Endometrium (tissue), 2 donors: ENCODE results near the gene PRKCE.
"Not testable (repeated sequence)": the region's sequence is repeated elsewhere in the genome, so short reads cannot be mapped to it uniquely, and the experiment has no call there.

Source experiments
- FAIRE-seq: peaks from 2 replicates; lab custom pipeline; 2012; peaks lifted over from hg19 to GRCh38; lab: Jason Lieb, UNC
- donor health status: control.
- donor health status: control.

Gene PRKCE

DNA sequence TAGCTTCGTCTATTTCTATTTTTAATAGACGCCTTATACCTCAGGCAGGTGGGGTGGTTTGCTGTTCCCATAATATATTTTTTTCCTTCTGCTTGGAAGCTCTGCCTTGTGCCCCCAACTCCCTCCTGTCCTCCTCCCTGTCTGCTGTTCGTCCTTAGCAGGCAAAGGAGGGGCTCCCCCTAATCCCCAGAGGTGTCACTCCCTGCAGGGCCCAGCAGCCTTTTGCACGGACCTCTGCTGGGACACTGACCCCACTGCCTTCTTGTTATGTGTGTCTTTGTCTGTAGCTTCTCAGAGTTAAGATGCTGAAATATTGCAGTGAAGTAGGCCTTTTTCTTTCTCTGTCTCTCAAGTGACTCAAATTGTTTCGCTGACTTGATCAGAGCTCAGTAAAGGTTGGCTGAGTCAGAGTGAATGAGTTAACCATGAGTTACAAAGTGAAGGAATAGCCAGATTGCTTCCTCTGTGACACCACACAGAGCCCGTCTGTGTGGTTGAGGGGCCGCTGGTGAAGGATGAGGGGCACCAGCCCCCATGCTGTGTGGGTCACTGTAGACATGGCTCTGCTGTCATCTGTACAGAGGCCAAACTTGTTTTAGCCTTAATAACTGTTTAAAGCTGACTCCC, 47.7 kb downstream of the PRKCE start:
- no peak for FAIRE-seq

DNA sequence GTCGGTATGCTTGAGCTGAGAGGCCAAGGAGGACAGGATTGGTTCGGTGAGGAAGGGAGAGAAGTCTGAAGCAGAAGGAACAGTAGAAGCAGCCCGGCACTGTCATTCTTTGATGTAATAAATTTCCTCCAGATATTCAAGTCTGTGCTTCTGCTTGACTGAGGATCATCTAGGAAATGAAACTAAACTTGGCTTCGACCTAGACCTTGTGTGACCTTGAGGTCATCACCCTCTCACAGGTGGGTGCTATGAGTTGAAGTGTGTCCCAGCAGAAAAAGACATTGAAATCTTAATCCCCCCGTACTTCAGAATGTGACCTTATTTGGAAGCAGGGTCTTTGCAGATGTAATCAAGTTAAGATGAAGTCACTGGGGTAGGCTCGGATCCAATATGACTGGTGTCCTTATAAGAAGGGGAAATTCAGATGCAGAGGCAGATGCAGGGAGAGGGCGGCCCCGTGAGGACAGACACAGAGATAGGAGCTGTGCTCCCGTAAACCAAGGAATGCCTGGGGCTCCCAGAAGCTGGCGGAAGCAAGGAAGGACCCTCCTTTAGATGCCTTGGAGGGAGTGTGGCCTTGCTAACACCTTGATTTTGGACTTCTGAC, 49.0 kb downstream of the PRKCE start:
- no peak for FAIRE-seq

DNA sequence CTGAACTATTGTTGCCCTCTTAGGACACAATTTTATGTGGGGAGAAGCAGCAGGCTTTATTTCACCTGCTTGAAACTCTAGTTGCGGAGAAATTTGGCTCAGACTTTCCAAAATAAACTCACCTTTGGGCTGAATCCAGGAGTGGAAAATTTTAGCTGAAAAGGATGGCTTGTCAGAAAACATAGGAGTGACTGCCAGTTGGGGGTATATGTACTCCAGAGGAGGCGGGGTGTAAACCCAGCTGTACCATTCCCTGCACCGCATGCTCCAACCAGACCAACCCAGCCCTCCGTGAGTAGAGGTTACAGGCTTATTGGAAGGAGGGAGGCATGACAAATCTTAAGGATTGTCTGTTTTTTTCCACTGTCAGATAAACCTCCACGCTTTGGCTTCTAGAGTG, 53.8 kb downstream of the PRKCE start:
- no peak for FAIRE-seq

DNA sequence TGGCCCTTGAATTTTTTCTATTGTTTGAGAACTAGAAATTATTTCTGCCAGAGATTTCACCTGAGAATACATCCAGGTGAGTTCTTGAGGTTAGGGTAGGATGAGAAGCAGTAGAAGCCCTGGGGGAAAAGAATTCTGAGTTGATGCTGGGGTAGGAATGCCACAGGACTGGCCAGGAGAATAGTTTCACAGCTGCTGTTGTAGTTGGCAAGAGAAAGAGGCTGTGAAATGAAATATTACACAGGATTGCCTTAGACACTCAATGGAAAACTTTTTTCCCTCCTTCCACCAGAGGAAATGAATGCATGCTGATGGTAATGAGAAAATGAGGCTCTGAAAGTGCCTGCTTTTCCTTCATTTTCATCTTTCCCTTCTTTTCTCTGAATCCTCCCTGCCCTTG, 54.6 kb downstream of the PRKCE start:
- FAIRE-seq: no peak

DNA sequence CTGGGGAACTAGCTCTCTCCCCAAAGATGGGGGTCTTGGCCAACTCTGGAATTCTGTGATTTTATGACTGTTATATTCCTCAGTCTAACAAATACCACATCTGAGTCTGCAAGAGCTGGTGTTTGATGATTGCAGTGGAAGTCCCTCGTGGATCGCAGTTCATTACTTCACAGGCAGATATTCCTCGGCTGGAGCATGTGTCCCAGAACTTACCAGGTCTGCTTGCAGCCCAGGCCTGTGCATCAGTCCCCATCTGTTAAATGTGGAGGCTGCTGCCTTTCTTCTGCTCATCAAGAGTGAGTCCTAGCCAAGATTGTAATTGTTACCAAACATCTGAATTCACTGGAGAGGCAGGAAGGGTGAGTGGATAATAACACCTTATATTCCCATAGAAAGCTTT, 55.5 kb downstream of the PRKCE start:
- no peak for FAIRE-seq

DNA sequence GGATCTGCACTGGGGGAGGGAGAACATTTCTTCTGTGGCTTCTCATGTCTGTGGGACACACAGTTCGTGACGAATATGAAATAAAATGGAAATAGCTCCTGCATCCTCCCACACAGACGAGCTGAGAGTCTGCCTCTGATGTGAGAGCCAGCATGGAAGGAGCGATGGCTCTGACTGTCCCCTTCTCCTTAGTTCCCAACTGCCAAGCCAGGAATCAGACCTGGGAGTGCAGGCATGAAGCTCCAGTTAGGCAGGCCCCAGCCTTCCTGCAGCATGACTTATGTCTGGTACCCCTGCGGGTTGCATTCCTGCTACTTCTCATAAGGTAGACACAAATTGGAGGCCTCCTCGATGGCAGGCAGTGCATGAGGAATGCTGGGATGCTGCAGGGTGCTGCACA, 56.2 kb downstream of the PRKCE start:
- no peak for FAIRE-seq

DNA sequence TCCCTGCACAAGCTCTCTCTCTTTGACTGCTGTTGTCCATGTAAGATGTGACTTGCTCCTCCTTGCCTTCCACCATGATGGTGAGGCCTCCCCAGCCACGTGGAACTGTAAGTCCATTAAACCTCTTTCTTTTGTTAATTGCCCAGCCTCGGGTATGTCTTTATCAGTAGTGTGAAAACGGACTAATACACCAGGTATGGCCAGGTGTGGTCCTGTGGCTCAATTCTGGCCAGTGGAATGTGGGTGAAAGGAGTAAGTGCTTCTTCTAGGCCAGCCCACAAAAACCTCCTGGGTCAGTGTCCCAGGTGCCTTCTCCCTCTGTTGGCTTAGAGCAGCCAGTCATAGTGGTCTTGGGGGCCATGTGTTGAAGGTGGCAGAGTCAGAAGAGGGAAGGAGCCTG, 57.0 kb downstream of the PRKCE start:
- no peak for FAIRE-seq

DNA sequence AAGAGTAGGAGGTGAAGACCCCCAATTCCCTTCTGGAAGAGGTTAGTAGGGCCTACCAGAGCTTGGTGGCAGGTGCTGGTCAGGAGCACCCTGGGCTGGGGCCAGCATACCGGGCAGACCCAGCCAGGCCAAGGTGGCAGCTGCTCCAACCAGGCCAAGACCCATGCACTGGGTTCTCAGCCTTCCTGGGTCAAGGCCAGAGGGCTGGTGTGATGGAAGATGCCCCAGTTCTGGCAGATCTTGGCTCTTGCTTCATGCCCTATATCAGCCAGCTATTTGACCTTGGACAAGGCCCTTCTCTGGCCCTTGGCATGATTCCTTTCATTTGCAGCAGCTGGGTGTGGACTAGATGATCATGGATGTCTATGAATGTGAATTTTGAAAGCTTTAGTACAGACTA, 57.7 kb downstream of the PRKCE start:
- FAIRE-seq: no peak

DNA sequence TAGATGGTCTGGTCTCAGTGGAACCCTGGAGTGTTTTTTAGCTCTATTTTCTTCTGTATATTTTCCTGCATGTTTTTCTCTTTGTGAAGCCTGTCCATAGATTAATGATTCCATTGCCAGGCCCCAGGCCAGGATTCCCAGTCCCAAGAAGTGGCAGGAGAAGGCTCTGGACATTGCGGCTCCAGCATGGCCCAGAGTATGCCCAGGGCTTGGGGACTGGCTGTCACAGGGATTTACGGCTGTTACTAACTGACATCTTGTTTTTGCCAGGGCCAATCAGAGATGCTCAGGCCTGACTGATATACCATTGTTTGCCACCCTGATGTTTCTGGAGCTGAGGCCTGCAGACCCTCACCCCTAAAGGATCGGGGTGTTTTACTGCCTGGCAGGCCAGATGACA, 59.0 kb downstream of the PRKCE start:
- FAIRE-seq: no peak

DNA sequence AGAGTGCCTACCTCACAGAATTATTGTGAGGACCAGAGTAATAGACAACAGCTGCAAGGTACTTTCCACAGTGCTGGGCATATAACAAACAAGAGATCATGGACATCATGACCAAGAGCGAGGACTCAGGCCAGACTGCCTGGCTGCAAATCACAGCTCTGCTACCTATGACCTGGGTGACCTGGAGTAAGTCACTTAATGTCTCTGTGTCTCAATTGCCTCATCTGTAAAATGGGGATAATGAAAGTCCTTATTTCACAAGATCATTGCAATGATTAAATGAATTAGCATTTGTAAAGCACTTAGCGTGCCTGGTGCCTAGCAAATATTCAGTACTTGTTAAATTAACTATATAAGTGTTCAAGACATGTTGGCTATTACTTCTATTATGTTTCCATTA, 59.7 kb downstream of the PRKCE start:
- FAIRE-seq: no peak

DNA sequence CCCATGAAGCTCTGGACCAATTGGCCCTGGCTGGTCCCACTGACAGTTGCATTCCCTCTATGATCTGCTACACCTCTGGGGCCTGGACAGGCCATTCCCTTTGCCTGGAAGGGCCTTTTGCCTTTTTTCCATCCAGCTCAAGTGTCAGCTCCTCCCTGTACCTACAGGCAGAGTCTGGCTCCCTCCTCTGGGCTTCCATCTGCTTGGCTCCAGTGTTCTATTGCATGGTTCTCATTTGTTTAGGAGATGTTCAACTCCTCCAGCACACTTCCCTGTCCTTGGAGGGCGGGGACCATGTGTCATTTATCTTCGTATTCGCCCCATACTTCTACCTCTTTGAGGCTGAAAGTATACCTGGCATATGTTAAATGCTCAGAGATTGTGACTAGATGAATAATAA, 61.1 kb downstream of the PRKCE start:
- no peak for FAIRE-seq

DNA sequence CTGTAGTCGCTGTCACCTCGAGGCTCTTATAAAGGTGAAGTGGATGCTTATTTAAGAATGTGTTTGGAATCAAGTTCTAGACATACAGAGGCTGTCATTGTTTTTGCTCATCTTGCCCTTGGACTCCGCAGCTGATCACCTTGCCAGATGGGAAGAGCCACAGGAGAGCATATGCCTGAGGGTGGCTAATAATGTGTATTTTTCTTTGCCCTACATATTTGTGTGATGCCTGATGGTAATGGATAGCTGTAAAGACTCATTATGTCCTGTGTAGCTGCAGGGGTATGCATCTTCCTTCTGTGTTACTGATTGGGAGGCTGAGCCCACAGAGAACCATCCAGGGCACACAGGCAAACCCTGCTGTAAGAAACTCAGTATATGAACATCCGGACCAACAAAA, 61.7 kb downstream of the PRKCE start:
- no peak for FAIRE-seq

DNA sequence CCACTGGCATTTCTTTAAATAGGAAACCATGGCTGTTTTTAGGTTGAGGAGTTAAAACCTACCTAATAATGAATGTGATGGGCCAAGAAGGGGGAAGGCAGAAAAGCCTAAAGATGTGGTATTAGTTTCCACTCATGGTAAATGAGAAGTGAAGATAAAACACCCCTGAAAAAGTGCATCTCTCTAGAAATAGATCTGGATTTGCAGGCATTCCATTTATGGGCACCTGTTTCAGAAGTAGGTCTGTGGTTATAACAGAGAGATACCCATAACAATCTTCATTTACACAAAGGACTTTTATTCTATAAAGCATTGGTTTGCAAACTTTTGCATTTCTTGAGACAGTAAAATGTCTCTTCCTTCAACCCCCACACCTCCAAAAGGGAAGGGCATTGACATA, 62.1 kb downstream of the PRKCE start:
- FAIRE-seq: no peak

DNA sequence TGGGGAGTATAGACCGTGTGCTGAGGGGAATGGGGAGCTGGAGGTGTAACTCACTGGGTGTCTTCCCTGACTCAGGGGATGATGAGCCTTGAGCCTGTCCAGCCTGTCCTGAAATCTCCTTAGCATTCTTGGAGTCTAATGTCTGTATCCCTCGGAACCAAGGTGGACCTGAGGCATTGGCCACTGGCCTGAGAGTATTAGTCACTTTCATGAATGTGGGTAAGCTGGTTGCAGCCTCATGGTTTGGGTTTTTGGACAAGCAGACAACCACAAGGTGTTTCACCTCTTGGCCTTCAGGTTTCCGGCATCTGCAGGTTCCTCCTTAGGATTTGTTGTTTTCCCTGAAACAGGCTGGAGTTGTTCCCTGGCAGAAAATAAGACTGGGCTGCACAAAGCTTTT, 63.2 kb downstream of the PRKCE start:
- no peak for FAIRE-seq

DNA sequence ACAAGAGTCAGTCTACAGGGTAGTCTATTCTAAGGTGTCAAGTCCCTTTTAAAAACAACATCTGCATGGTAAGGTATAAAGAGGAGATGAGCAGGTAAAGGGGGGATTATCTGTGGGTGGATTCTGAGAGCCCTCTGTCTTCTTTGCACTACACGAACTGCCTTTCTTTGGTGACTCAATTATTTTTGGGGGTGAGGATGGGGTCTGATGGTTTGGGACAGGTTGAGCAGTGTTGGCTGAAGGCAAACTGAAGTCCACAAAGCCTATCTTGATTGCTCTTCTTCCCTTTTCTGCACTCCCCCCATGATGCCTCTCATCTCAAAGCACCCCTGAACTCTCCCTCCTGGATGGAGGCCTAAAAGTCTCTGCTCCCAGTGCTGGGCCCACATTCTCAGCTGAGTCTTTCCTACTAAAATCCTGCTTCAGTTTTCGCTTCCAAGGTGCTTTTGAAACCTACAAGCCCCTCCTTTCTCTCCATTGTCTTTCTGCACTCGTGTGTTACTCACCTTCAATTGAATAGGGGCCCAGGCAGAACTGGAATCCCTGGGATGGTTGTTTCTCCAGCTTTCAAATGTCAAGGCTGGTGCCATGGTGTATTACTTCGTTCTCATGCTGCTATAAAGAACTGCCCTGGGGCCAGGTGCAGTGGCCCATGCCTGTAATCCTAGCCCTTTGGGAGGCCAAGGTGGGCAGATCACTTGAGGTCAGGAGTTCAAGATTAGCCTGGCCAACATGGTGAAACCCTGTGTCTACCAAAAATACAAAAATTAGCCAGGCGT, 64.3 kb downstream of the PRKCE start:
- FAIRE-seq: no peak

DNA sequence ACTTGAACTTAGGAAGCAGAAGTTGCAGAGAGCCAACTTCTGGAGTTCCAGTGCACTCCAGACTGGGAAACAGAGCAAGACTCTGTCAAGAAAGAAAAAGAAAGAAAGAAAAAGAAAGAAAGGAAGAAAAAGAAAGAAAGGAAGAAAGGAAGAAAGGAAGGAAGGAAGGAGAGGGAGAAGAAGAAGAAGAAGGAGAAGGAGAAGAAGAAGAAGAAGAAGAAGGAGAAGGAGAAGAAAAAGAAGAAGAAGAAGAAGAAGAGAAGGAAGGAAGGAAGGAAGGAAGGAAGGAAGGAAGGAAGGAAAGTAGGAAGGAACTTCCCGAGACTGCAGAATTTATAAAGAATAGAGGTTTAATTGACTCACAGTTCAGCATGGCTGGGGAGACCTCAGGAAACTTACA, 65.0 kb downstream of the PRKCE start:
- FAIRE-seq: not testable (repeated sequence)

DNA sequence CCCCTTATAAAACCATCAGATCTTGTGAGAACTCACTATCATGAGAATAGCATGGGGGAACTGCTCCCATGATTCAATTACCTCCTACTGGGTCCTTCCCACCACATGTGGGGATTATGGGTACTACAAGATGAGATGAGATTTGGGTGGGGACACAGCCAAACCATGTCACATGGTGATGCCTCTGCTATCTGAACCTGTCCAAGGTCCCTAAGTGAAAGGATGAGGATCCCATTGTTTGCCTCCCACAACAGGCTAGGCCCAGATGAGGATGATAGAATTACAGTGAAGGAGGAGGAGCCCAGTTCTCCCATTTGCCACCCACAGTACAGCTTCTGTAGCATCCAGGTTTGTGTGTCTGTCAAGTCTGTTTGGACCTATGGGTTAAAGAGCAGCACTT, 65.4 kb downstream of the PRKCE start:
- no peak for FAIRE-seq

DNA sequence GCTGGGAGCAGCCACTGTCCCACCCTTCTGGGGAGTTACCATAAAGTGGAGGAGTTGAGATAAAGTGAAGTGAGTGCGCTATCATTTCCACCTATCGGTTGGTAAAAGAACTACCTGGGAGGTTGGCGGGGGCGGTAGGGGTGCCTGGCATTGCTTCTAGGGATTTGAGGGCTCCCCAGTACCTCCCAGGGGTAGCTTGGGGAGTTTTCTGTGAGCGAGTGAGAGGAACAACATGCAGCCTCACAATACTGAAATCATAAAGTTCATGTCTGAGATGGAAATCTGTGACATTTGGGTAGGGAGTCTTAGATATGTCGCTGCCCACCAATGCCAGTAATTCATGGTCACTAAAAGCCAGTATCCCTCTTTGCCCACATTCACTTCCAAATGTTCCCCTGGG, 68.7 kb downstream of the PRKCE start:
- no peak for FAIRE-seq

DNA sequence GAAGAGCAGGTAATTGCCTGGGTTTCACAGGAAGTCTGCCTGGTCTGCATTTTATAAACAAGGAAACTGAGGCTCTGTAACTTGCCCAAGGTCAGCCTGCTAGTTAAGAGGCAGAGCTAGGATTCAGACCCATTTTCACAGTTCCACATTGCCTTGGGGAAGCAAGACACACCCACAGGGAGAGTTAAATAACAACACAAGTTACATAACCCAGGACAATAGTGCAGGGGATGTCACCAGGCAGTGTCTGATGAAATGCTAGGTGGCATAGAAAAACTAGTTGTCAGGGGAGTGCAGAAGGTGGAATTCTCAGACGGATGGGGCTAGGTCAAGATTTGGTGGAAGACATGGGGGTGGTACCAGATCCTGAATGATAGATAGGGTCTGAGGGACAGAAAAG, 69.7 kb downstream of the PRKCE start:
- no peak for FAIRE-seq

DNA sequence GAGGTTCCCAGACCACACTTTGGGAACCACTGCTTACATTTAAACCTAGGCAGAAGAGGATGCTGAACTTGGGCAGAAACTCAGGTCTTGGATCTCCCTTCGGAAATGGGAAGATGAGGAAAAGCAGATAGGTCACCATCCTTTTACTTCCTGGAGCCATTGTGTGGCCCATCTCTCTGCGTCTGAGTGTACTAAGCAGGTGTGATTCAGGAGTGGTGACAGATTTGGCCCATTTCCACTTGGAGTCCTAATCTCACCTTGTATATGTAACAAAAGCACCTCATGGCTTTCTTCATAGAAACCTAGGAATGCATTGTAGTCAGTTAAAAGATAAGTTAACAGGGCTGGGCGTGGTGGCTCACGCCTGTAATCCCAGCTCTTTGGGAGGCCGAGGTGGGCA, 71.0 kb downstream of the PRKCE start:
- no peak for FAIRE-seq

DNA sequence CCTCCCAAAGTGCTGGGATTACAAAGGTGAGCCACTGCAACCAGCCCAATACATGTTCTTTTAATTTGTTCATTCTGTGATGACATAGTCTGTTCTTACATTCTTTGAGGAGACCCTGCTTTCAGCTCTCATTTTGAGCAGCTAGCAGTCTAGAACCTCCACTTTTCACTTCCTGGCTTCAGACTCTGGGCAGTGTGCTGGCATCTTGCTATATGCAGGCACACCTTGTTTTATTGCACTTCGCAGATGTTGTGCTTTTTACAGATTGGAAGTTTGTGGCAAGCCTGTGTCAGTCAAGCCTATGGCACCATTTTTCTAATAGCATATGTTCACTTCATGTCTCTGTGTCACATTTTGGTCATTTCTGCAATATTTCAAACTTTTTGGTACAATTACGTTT, 72.4 kb downstream of the PRKCE start:
- FAIRE-seq: no peak

DNA sequence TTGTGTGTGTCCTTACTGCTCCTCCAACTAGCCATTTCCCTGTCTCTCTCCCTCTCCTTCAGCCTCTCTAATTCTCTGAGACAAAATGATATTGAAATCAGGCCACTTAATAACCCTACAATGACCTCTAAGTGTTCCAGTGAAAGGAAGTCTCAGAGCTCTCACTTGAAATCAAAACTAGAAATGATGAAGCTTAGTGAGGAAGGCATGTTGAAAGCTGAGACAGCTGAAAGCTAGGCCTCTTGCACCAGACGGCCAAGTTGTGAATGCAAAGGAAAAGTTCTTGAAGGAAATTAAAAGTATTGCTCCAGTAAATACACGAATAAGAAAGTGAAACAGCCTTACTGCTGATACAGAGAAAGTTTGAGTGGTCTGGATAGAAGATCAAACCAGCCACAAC, 72.9 kb downstream of the PRKCE start:
- no peak for FAIRE-seq

DNA sequence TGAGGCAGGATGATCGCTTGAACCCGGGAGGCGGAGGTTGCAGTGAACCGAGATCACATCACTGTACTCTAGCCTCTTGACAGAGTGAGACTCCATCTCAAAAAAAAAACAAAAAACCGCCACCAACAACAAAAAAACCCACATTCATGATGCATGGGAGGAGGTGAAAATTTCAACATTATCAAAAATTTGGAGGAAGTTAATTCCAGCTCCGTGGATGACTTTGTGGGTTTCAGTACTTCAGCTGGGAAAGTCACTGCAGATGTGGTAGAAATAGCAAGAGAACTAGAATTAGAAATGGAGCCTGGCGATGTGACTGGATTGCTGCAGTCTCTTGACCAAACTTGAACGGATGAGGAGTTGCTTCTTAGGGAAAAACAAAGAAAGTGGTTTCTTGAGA, 74.3 kb downstream of the PRKCE start:
- FAIRE-seq: no peak

DNA sequence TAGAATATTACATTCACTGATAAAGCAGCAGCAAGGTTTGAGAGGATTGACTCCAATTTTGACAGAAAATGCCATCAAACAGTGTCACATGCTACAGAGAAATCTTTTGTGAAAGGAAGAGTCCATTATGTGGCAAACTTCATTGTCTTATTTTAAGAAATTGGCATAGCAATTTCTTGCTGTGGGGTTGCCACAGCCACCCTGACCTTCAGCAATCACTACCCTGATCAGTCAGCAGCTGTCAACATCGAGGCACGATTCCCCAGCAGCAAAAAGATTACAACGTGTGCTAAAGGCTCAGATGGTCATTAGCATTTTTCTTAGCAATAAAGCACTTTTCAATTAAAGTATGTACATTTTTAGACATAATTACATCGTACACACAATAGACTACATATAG, 74.7 kb downstream of the PRKCE start:
- FAIRE-seq: no peak
